Endodermal cell (in vitro differentiated cells): ENCODE data around the gene CYBC1. TPM values are rescaled to one million over a fixed set of nuclear protein-coding genes. Genes with fewer than 3 reads are reported as not detected.

Experiments
- DNase-seq: peaks from one replicate; pipeline ENCODE4 v3.0.0-alpha.2; 2017
- H3K27ac ChIP-seq: 2 replicates; pipeline ENCODE4 v1.5.1; 2013; ENCODE audit warnings: mild to moderate bottlenecking, low read depth, low read length, moderate library complexity
- H3K27me3 ChIP-seq: 2 replicates; pipeline ENCODE4 v1.6.1; 2013; ENCODE audit warnings: mild to moderate bottlenecking, low read length, moderate library complexity; ENCODE audit not compliant: insufficient read depth, control insufficient read depth, poor library complexity, severe bottlenecking
- H3K36me3 ChIP-seq: 2 replicates; pipeline ENCODE4 v1.7.0; 2013; ENCODE audit warnings: mild to moderate bottlenecking, low read length, moderate library complexity; ENCODE audit not compliant: control insufficient read depth, insufficient read depth
- H3K4me1 ChIP-seq: one replicate; pipeline ENCODE4 v1.7.0; 2013; ENCODE audit warnings: low read length; ENCODE audit not compliant: control insufficient read depth, insufficient read depth
- H3K4me3 ChIP-seq: 2 replicates; pipeline ENCODE4 v1.5.1; 2013; ENCODE audit warnings: mild to moderate bottlenecking, low read length, moderate library complexity
- H3K9ac ChIP-seq: 2 replicates; pipeline ENCODE4 v1.6.1; 2013; ENCODE audit warnings: mild to moderate bottlenecking, low read length, moderate library complexity; ENCODE audit not compliant: poor library complexity, severe bottlenecking; ENCODE audit errors: extremely low read depth
- H3K9me3 ChIP-seq: 2 replicates; pipeline ENCODE4 v1.6.1; 2013; ENCODE audit warnings: mild to moderate bottlenecking, low read length, moderate library complexity; ENCODE audit not compliant: control insufficient read depth
- H3K27ac Mint-ChIP-seq: 2 replicates; pipeline ENCODE4 v1.8.0; 2020; ENCODE audit warnings: mixed read lengths
- H3K27me3 Mint-ChIP-seq: 2 replicates; pipeline ENCODE4 v1.8.0; 2021; ENCODE audit warnings: mild to moderate bottlenecking, mixed read lengths; ENCODE audit not compliant: insufficient read depth
- H3K36me3 Mint-ChIP-seq: 2 replicates; pipeline ENCODE4 v1.8.0; 2020; ENCODE audit warnings: low read depth, mixed read lengths
- H3K4me1 Mint-ChIP-seq: 2 replicates; pipeline ENCODE4 v1.8.0; 2020; ENCODE audit warnings: mixed read lengths
- H3K4me3 Mint-ChIP-seq: 2 replicates; pipeline ENCODE4 v1.8.0; 2020; ENCODE audit warnings: mild to moderate bottlenecking, moderate library complexity, mixed read lengths
- H3K9me3 Mint-ChIP-seq: 2 replicates; pipeline ENCODE4 v1.8.0; 2020; ENCODE audit warnings: mild to moderate bottlenecking, mixed read lengths
- CTCF ChIP-seq: fragments of 200-600 bp; sonication (generic); conservative IDR thresholded peaks from 2 replicates; pipeline ENCODE4 v1.5.0; 2021; ENCODE audit warnings: antibody characterized with exemption, mild to moderate bottlenecking
- WGBS, 2 experiments: methylation state at CpG; one replicate each; pipeline versions ENCODE4 v1.1.5 to v1.1.7; 2013; ENCODE audit warnings: missing lambda C conversion rate in 2 of 2, mixed read lengths in 1 of 2; ENCODE audit not compliant: insufficient coverage in 1 of 2, insufficient read length in 1 of 2; 5-methylcytosine and 5-hydroxymethylcytosine counted together
- total RNA-seq, 2 donors: library from RNA; stranded (reverse); fragmentation: NEBNext Ultra II Directional in 1 of 2; extraction: Animal tissue kit (Norgen Biotek cat#: 25700) in 1 of 2; gene quantifications; 2 replicates in 1 of 2; 3 replicates in 1 of 2; pipeline ENCODE4 v1.2.1, GENCODE V29; 2021

Gene CYBC1
- total RNA-seq, 2 donors from 2014 or later: 71.2 to 88.5 TPM

- no peak overlapping the region for H3K27ac ChIP-seq
- no peak for DNase-seq
- Mint-ChIP-seq H3K9me3 (no peaks in the 10 kb centered on the region), H3K27ac (no peak overlapping the region), H3K27me3 (no peaks in the 10 kb centered on the region), H3K36me3 (peaks cover 7% of the 10 kb centered on the region), H3K4me3 (no peak overlapping the region), H3K4me1 (no peaks in the 10 kb centered on the region)
- 96% methylated on average over 23 to 24 of the region's 24 CpGs for WGBS, 2 experiments
- no peak overlapping the region for H3K9ac ChIP-seq
- TF ChIP-seq CTCF: no peak
- H3K9me3 ChIP-seq: no peaks in the 10 kb centered on the region
- peaks cover 4% of the 10 kb centered on the region for H3K36me3 ChIP-seq
- no peak overlapping the region for H3K4me3 ChIP-seq
- H3K4me1 ChIP-seq: no peaks in the 10 kb centered on the region
- no peaks in the 10 kb centered on the region for H3K27me3 ChIP-seq
Observed at GRCh38 chr17:82411396-82412053, 39.0 kb downstream of the CYBC1 start.

GRCh38 chr17:82410014-82410716, 40.4 kb downstream of the CYBC1 start:
- Histone ChIP-seq H3K27me3 (no peaks in the 10 kb centered on the region), H3K36me3 (peaks cover 4% of the 10 kb centered on the region), H3K4me1 (no peaks in the 10 kb centered on the region), H3K4me3 (no peak overlapping the region), H3K27ac (no peak overlapping the region), H3K9me3 (no peaks in the 10 kb centered on the region), H3K9ac (no peak overlapping the region)
- Mint-ChIP-seq H3K4me1 (no peaks in the 10 kb centered on the region), H3K36me3 (peaks cover 10% of the 10 kb centered on the region), H3K27me3 (no peaks in the 10 kb centered on the region), H3K4me3 (no peak overlapping the region), H3K9me3 (no peaks in the 10 kb centered on the region), H3K27ac (no peak overlapping the region)
- TF ChIP-seq CTCF: no peak
- WGBS, 2 experiments: 90 to 93% methylated on average over 10 to 14 of the region's 14 CpGs
- no peak for DNase-seq

GRCh38 chr17:82408938-82409318, 41.6 kb downstream of the CYBC1 start:
- 95 to 97% methylated on average over 21 of the region's 21 CpGs for WGBS, 2 experiments
- TF ChIP-seq CTCF: no peak
- Mint-ChIP-seq H3K4me3 (no peak overlapping the region), H3K36me3 (peaks cover 7% of the 10 kb centered on the region), H3K27me3 (no peaks in the 10 kb centered on the region), H3K9me3 (no peaks in the 10 kb centered on the region), H3K27ac (no peak overlapping the region), H3K4me1 (no peaks in the 10 kb centered on the region)
- Histone ChIP-seq H3K27me3 (no peaks in the 10 kb centered on the region), H3K27ac (no peak overlapping the region), H3K9me3 (no peaks in the 10 kb centered on the region), H3K9ac (no peak overlapping the region), H3K36me3 (peaks cover 4% of the 10 kb centered on the region), H3K4me1 (no peaks in the 10 kb centered on the region), H3K4me3 (no peak overlapping the region)
- DNase-seq: no peak
